SU-DHL-6 (cell line): ENCODE measurements around the gene FOS.

Experiments
- H2AFZ ChIP-seq: fragments of 200-600 bp; sonication (generic); 2 replicates; pipeline ENCODE4 v1.6.1; 2014; ENCODE audit warnings: low read depth, mild to moderate bottlenecking, moderate library complexity, mixed read lengths, antibody characterized with exemption, low read length; ENCODE audit not compliant: severe bottlenecking
- H3F3A ChIP-seq: fragments of 200-600 bp; shearing (Covaris generic); 2 replicates; pipeline ENCODE4 v1.6.0; 2016; ENCODE audit warnings: antibody characterized with exemption, mild to moderate bottlenecking; ENCODE audit not compliant: insufficient read depth
- H3K27ac ChIP-seq: fragments of 200-600 bp; sonication (generic); 2 replicates; pipeline ENCODE4 v1.5.1; 2016; ENCODE audit warnings: low read depth, mild to moderate bottlenecking, low read length, moderate library complexity, mixed read lengths
- H3K27me3 ChIP-seq: fragments of 200-600 bp; sonication (generic), shearing (Covaris generic); 2 replicates; pipeline ENCODE4 v1.6.0; 2014; ENCODE audit warnings: mild to moderate bottlenecking, low read length
- H3K36me3 ChIP-seq: fragments of 200-600 bp; sonication (generic); 2 replicates; pipeline ENCODE4 v1.6.1; 2014; ENCODE audit warnings: mild to moderate bottlenecking, low read length, mixed read lengths
- H3K4me2 ChIP-seq: fragments of 300-600, 200-600 bp; shearing (Covaris generic), sonication (generic); 2 replicates; pipeline ENCODE4 v1.6.0; 2014; ENCODE audit warnings: low read length, low read depth, mild to moderate bottlenecking; ENCODE audit not compliant: poor library complexity, severe bottlenecking
- H3K4me3 ChIP-seq: fragments of 200-600 bp; sonication (generic); 2 replicates; pipeline ENCODE4 v1.5.1; 2014; ENCODE audit warnings: antibody characterized with exemption, low read length, mild to moderate bottlenecking, mixed read lengths; ENCODE audit not compliant: insufficient read depth, poor library complexity, severe bottlenecking
- H3K79me2 ChIP-seq: fragments of 200-600 bp; sonication (generic); 2 replicates; pipeline ENCODE4 v1.6.1; 2014; ENCODE audit warnings: mild to moderate bottlenecking, low read length, moderate library complexity; ENCODE audit not compliant: insufficient read depth
- H3K9ac ChIP-seq: fragments of 200-600 bp; sonication (generic); 2 replicates; pipeline ENCODE4 v1.7.0; 2014; ENCODE audit warnings: mild to moderate bottlenecking, low read length
- H3K9me2 ChIP-seq: fragments of 200-600 bp; sonication (generic); replicated peaks from 2 replicates; pipeline ENCODE4 v1.6.1; 2014; ENCODE audit warnings: low read length; ENCODE audit not compliant: insufficient read depth
- H3K9me3 ChIP-seq: fragments of 200-600 bp; sonication (generic); 2 replicates; pipeline ENCODE4 v1.6.1; 2014; ENCODE audit warnings: low read length, mixed read lengths; ENCODE audit not compliant: insufficient read depth
- H4K20me1 ChIP-seq: fragments of 200-600 bp; sonication (generic); 2 replicates; pipeline ENCODE4 v1.6.1; 2014; ENCODE audit warnings: low read depth, mild to moderate bottlenecking, antibody characterized with exemption, low read length, moderate library complexity, mixed read lengths
- CTCF ChIP-seq: fragments of 200-600 bp; sonication (generic); IDR thresholded peaks from one replicate; pipeline ENCODE4 v1.5.1; 2017; ENCODE audit warnings: antibody characterized with exemption, mild to moderate bottlenecking, low read length, moderate library complexity; ENCODE audit not compliant: insufficient read depth, poor library complexity, severe bottlenecking
- EZH2phosphoT487 ChIP-seq: fragments of 200-600 bp; sonication (generic), shearing (Covaris generic); conservative IDR thresholded peaks from 2 replicates; pipeline ENCODE4 v1.6.1; 2018; ENCODE audit warnings: mild to moderate bottlenecking, antibody characterized with exemption, low read length, moderate library complexity, mixed read lengths

The FOS gene

GRCh38 chr14:75240781-75241180, 37.8 kb upstream of the FOS start:
- Histone ChIP-seq H3K9ac (no peak overlapping the region), H3K79me2 (no peaks in the 10 kb centered on the region), H3K36me3 (no peaks in the 10 kb centered on the region), H2AFZ (no peak overlapping the region), H3K27ac (no peak overlapping the region), H3K9me3 (no peaks in the 10 kb centered on the region), H3K4me2 (no peak overlapping the region), H3F3A (no peaks in the 10 kb centered on the region), H3K9me2 (no peaks in the 10 kb centered on the region), H4K20me1 (no peaks in the 10 kb centered on the region), H3K4me3 (no peak overlapping the region), H3K27me3 (no peaks in the 10 kb centered on the region)
- TF ChIP-seq CTCF: no peak
- no peak for TF ChIP-seq EZH2phosphoT487

GRCh38 chr14:75242546-75243273, 35.9 kb upstream of the FOS start:
- no peaks in the 10 kb centered on the region for H3K27me3 ChIP-seq
- no peaks in the 10 kb centered on the region for H3K36me3 ChIP-seq
- TF ChIP-seq CTCF (no peak), EZH2phosphoT487 (no peak)
- H3K27ac ChIP-seq: no peak overlapping the region
- no peaks in the 10 kb centered on the region for H3F3A ChIP-seq
- no peaks in the 10 kb centered on the region for H3K9me3 ChIP-seq
- H3K4me3 ChIP-seq: no peak overlapping the region
- no peaks in the 10 kb centered on the region for H3K9me2 ChIP-seq
- H3K4me2 ChIP-seq: no peak overlapping the region
- H3K9ac ChIP-seq: no peak overlapping the region
- no peak overlapping the region for H2AFZ ChIP-seq
- no peaks in the 10 kb centered on the region for H4K20me1 ChIP-seq
- H3K79me2 ChIP-seq: no peaks in the 10 kb centered on the region

GRCh38 chr14:75244121-75244520, 34.5 kb upstream of the FOS start:
- no peak for TF ChIP-seq CTCF
- no peaks in the 10 kb centered on the region for H3K9me3 ChIP-seq
- H3K4me2 ChIP-seq: no peak overlapping the region

More at GRCh38 chr14:75244121-75244520, 34.5 kb upstream of the FOS start:
- H3K27ac ChIP-seq: no peak overlapping the region
- H3K9me2 ChIP-seq: no peaks in the 10 kb centered on the region
- no peaks in the 10 kb centered on the region for H3K79me2 ChIP-seq
- no peaks in the 10 kb centered on the region for H3K27me3 ChIP-seq
- peaks cover 4% of the 10 kb centered on the region; the same call in 1 of the 2 replicates for H3F3A ChIP-seq
- no peaks in the 10 kb centered on the region for H4K20me1 ChIP-seq
- H2AFZ ChIP-seq: no peak overlapping the region
- no peak overlapping the region for H3K9ac ChIP-seq
- H3K36me3 ChIP-seq: no peaks in the 10 kb centered on the region
- no peak overlapping the region for H3K4me3 ChIP-seq
